HG03097 (cell line): Measurements from ENCODE around the gene AP4E1.
"Not testable (repeated sequence)": the region's sequence is repeated elsewhere in the genome, so short reads cannot be mapped to it uniquely, and the experiment has no call there.

Source experiments
- ATAC-seq: cut with Tn5 transposase; IDR thresholded peaks from one replicate; pipeline ENCODE4 v1.9.1; 2021; ENCODE audit not compliant: unreplicated experiment, low FRiP score

Gene AP4E1

DNA sequence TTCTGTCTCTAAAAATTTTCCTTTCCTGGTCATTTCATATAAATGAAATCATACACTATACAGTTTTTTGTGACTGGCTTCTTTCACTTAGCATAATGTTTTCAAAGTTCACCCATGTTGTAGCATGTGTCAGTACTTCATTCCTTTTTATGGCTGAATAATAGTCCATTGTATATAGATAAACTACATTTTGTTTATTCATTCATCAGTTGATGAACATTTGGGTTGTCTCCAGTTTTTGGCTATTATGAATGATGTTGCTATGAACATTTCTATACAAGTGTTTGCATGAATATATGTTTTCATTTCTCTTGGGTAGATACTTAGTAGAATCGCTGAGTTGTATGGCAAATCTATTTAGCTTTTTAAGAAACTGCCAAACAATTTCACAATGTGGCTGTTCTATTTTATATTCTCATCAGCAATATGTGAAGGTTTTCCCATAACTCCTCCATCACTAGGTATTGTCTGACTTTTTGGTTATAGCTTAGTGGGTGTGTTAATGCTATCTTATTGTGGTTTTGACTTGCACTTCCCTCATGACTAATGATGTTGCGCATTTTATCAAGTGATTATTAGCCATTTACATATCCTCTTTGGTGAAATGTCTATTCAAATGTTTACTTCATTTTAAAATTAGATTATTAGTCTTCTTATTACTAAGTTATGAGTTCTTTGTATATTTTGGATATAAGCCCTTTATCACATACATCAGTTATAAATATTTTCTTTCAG is 21.7 kb upstream of the AP4E1 start:
- no peak for ATAC-seq

DNA sequence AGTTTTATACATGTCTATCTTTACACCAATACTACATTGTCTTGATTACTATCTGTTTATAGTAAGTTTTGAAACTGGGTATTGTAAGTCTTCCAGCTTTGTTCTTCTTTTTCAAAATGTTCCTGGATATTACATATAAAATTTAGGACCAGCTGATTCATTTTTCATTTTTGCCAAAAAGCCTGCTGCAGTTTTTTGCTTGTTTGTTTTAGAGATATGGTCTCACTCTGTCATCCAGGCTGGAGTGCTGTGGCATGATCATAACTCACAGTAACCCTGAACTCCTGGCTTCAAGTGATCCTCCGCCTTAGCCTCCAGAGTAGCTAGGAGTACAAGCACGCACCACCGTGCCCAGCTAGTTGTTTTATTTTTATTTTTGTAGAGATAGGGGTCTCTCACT is 20.4 kb upstream of the AP4E1 start:
- no peak for ATAC-seq

DNA sequence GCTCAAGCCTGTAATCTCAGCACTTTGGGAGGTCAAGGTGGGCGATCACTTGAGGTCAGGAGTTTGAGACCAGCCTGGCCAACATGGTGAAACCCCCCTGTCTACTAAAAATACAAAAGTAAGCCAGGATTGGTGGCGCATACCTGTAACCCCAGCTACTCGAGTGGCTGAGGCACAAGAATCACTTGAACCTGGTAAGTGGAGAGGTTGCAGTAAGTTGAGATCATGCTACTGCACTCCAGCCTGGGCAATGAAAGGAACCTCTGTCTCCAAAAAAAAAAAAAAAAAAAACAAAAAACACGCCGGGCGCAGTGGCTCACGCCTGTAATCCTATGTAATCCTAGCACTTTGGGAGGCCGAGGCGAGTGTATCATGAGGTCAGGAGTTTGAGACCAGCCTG is 18.9 kb upstream of the AP4E1 start:
- no peak for ATAC-seq

DNA sequence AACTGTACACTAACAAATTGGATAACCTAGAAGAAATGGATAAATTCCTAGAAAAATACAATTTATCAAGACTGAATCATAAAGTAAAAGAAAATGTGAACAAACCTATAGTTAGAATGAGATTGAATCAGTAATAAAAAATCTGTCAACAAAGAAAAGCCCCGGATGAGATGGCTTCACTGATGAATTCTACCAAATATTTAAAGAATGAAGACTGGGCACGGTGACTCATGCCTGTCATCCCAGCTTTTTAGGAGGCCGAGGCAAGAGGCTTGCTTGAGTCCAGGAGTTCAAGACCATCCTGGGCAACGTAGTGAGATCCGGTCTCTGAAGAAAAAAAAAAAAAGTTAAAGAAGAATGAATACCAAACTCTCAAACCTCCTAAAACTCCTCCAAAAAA is 17.7 kb upstream of the AP4E1 start:
- no peak for ATAC-seq

DNA sequence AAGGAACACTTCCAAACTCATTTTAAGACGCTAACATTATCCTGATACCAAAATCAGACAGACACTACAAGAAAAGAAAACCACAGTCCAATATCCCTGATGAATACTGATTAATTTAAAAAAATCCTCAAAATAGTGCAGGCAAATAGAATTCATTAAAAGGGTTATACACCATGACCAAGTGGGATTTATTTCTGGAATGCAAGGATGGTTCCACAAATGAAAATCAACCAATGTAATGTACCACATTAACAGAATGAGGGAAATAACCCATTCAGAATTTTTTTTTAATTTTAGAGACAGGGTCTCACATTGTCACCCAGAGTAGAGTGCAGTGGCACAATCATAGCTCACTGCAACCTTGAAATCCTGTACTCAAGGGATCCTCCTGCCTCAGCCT is 17.3 kb upstream of the AP4E1 start:
- no peak for ATAC-seq

DNA sequence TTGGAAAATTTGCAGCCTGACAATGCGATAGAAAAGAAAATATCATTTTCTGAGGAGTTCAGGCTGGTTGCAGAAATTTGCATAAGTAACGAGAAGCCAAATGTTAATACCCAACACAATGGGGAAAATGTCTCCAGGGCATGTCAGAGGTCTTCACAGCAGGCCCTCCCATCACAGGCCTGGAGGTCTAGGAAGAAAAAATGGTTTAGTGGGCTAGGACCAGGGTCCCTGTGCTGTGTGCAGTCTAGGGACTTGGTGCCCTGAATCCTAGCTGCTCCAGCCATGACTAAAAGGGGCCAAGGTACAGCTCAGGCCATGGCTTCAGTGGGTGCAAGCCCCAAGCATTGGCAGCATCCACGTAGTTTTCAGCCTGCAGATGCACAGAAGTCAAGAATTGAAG is 14.5 kb upstream of the AP4E1 start:
- ATAC-seq: no peak

DNA sequence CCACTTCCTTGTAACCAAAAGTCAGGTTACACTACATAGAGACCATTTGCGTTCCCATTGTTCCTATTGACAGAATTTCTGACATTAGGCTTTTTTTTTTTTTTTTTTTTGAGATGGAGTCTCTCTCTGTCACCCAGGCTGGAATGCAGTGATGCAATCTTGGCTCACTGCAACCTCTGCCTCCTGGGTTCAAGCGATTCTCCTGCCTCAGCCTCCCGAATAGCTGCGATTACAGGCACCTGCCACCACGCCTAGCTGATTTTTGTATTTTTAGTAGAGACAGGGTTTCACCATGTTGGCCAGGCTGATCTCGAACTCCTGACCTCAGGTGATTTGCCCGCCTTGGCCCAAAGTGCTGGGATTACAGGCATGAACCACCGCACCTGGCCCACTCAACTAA is 7.1 kb upstream of the AP4E1 start:
- not testable (repeated sequence) for ATAC-seq

DNA sequence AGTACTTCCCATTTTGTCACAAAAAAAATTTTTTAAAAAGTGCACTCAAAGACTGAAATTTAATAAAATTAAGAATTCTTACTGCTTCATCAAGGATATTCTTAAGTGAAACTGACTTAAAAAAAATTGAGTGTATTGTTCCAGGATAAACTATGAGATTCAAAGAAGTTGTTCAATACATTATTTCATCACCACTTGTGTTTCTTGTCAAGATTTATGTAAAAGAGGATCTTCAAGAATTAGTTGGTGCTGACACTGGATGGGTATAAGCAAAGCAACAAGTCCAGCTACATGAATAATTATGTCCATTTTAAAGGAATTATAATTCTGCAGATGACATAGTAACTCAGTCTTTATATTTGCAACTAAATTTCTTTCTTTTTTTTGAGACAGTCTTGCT is 4.3 kb upstream of the AP4E1 start:
- ATAC-seq: no peak

DNA sequence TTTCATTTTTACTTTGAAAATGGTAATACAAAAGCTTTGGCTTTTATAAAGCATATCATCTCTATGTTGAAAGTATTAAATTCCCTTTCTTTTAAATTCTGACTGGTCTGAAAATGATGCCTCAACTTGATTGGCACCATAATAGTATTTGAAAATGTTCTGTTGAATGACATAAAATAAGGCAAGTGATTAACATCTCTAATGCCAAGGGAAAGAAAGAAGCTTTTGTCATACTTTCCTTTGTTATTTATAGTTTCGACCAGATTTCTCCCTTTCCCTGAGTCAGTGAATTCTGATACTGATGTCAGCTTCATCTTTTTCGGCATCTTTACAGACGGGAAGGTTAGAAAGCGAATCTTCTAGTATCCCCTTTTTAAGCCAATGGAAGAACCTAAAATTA is 3.4 kb upstream of the AP4E1 start:
- no peak for ATAC-seq

DNA sequence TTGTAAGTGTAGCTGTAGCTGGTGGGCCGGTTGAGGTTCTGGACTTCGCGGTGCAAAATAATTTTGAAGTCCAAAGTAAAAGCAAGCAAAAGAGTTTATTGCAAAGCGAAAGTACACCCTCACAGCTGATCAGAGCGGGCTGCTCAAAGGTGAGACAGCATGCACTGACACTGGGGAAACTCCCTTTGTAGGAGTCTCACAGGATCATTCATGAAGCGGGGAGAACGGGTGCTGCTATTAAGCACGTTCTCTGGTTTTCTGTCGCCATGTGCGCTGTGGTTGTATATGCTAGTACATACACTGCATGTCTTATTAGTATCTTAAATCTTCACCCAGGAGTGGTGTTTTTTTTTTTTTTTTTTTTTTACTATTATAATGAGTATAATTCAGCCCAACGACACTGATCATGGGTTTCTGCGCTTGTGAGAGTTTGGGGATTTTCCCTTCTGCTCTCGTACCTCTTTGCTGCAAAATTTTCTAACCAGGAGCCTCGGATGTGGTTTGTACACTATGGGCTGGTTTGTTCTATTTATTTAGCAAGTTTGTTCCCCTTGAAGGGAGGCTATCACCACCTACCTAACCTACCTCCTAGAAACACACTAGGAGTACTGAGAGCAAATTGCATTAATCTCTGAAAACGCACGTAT is 1.4 kb upstream of the AP4E1 start:
- peak; percentile 50 for ATAC-seq

DNA sequence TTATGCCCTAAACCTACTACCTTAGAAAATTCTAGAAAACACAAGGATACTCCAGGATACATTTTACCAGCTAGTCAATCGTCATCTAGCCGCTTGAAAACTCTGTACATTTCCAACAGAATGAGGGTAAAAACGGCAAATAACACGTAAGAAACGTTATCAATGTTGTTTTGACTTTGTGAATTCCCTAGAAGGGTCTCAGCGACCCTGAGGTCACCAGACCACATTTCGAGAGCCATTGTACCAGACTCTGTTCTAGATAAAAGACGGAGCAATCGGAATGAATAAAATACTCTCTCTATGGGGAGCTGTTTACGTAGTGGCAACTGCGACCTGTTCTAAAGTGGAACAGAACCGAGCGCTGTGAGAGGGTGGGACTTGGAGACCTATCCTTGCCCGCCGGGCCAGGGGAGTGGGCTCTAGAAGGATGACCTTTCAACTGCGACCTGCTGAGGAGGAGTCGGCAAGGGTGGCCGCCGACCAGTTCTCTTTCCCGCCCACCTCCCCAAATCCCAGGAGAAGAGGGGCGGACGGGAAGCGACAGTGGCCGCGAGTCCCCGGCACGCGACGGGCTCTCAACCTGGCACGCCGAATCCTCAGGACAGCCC is 778 bp upstream of the AP4E1 start:
- peak; percentile 15 for ATAC-seq

DNA sequence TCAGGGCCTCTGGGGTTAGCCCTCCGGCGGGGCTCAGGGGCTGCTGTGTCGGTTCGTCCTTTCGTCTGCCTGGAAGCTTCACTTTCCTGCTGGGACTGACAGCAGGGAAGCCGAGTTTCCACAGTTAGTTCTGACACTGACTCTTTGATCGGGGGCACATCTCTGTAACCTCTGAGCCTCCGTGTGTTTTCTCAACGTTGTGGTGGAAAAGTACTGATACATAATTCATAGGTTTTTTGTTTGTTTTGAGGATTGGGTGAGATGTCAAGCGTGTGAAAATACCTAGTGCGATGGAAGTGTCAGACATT is 481 bp downstream of the AP4E1 start:
- ATAC-seq: no peak

DNA sequence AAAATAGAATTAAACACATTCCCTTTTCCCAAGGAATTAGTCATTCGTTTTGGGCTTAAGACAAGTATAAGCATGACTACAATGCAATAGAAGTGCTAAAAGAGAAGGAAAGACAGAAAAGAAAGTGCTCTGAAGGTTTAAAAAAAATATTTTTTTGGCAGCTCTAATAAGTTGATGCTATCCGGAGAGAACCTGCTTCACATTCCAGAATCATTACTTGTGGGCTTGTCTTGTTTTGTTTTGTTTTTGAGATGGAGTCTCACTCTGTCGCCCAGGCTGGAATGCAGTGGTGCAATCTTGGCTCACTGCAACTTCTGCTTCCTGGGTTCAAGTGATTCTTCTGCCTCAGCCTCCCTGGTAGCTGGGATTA is 1.9 kb downstream of the AP4E1 start:
- not testable (repeated sequence) for ATAC-seq

DNA sequence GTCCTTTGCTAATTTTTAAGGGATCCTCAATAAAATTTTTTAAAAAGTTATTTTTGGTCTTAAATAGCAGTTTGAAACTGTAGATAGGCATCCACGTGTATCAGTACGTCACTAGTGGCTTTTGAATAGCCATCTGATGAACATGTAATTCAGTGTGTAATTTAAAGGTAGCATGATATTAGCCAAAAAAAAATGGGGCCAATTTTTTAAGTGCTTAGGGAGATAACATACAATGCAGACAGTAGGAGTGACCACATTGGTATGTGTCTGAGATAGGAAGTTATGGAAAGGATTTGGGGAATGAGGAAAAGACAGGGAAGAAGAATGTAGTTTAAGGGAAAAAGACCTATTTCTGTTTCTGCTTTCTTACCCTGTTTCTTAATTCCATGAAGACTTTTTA is 2.5 kb downstream of the AP4E1 start:
- ATAC-seq: no peak

DNA sequence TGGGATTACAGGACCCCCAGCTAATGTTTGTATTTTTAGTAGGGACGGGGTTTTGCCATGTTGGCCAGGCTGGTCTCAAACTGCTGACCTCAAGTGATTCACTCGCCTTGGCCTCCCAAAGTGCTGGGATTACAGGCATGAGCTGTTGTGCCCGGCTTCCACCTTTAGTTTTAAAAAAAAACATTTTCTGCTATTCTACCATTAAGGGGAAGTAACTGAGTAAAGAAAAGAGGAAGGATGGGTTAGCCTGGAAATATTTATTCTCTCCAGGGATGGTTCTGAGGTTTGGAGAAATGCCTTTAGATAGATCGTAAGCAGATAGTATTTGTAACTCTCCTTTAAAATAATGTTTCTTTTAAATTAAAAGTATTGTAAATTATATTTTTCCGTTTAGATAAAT is 3.1 kb downstream of the AP4E1 start:
- no peak for ATAC-seq

DNA sequence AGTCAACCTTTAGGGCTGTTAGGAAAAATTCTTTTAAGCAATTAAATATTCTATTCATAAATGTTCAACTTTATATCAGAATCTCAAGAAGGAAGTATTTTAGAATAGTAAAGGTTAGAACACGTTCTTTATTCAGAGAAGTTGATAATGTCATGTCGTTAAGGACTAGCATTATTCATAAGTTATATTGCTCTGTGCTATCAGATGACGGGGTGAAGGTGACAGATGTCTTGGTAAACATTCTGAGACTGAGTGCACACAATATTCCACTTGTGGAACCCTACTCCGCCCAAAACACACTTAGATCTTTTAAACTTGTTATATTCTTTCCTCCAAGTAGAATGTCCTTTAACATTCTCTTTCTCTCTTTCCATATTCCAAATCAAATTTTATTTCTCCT is 7.9 kb downstream of the AP4E1 start:
- no peak for ATAC-seq

DNA sequence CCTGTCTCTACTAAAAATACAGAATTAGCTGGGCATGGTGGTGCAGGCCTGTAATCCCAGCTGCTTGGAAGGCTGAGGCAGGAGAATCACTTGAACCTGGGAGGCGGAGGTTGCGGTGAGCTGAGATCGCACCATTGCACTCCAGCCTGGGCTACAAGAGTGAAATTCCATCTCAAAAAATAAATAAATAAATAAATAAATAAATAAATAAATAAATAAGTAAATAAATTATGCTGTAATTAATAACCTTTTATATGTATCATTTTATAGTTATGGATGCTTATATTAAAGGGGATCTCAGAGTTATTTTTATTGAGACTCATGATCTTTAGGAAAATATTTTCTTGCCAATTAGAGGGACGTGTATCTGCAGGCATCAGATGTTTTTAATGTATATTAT is 10.9 kb downstream of the AP4E1 start:
- not testable (repeated sequence) for ATAC-seq

DNA sequence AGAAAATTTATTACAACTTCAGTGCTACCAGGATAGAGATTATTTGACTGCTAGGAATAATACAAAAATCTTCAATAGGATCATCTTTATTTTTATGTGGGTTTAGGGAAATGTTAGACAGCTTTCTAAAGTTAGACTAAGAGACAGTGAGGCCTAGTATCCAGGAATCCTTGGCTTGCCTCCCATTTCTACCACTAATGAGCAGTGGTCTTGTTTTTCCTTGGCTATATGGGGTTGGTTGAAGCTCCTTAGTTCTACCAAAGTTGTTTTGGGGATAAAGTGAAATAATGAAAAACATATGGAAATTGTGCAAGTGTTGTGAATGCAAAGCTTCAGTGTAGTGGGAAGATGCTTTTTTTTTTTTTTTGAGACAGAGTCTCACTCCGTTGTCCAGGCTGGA is 16.8 kb downstream of the AP4E1 start:
- no peak for ATAC-seq

DNA sequence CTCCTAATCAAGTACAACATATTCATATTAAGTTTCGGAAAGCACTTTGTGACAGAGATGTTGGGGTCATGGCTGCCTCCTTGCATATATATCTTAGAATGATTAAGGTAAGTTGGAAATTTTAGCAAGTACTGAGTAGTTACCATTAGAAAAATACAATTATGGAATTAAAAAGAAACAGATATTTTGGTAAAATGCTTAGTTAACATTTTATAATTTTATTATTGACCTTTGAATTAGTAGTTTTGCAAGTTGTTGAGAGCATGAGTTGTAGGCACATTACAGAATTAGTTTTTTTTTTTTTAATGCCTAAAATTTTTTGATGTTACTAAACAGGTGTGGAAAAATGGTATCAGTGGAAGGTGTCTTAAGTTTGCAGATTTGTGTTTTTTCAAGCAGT is 20.6 kb downstream of the AP4E1 start:
- no peak for ATAC-seq

DNA sequence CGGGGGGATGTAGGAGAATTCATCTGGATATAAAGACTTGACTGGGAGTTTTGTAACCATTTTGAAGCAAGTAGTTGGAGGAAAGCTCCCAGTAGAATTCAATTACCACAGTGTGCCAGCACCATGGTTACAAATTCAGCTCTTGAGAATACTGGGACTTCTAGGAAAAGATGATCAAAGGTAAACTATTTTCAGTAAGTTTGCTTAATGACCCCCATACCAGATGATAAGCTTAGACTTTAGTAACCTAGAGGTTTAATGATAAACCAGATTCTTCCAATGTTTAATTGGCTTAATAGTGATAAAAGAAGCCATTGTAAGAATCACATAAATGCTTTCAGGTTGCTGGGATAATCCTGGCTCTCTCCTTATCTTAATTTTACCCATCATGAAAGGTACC is 22.3 kb downstream of the AP4E1 start:
- no peak for ATAC-seq

DNA sequence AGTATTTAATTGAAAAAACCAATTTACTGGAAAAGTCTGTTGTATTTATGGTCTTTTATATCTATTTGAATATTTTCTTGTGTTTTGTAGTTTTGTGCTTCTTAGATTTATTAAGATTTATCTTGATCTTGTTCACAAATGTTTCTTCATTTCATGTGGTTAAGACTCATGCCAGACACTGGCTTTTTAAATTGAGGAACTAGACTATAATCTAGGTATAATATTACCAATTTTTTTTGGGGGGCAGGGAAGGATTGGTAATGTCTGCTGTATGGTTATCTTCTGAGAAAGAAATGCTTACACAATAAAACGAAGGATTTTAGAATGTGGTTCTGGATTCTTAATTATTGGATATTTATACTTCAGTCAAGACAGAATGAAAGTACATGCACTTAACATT is 24.9 kb downstream of the AP4E1 start:
- no peak for ATAC-seq

DNA sequence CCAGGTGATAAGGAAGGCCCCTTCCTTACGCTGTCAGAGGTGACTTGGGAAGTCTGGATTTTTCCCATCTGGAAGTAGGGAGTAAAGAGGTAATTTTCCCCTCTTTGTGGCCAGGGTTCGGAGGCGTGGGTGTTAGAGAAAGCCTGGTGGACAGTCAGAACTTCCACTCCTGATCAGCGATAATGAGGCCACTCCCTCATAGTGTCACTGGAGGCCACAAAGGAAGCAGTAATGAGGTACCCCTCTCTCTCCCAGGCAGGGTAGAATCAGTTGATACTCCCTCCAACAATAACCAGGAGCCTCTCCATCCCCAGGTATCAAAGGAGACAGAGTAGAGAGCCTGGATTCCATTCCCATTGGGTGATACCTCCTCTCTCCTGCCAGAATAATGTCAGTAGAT is 30.0 kb downstream of the AP4E1 start:
- no peak for ATAC-seq
